ENCODE measurements around the gene DSCAML1. TPM values are rescaled to one million over a fixed set of nuclear protein-coding genes. Genes with fewer than 3 reads are reported as not detected.
"Not testable (repeated sequence)": the region's sequence is repeated elsewhere in the genome, so short reads cannot be mapped to it uniquely, and the experiment has no call there.

The DSCAML1 gene
- total RNA-seq, 2 donors from 2014 or later: 2.5 to 5.0 TPM

- no peak for ATAC-seq
- no peaks in the 10 kb centered on the region for H3K9me3 Mint-ChIP-seq
Observed at GRCh38 chr11:117414724-117415123, 382.3 kb downstream of the DSCAML1 start.

GRCh38 chr11:117413616-117414015 lies 383.4 kb downstream of the DSCAML1 start:
- DNase-seq (ENCODE audit: low spot score in 2 of 2) (no peak), ATAC-seq (no peak)
- H3K36me3 Mint-ChIP-seq: peaks cover 0 to 3% of the 10 kb centered on the region in 2 donors
- H3K9me3 Mint-ChIP-seq: no peaks in the 10 kb centered on the region
- no peak overlapping the region for H3K27ac Mint-ChIP-seq

More at GRCh38 chr11:117414724-117415123, 382.3 kb downstream of the DSCAML1 start:
- no peak overlapping the region for H3K27ac Mint-ChIP-seq
- no peaks in the 10 kb centered on the region for H3K36me3 Mint-ChIP-seq
- no peak for DNase-seq (ENCODE audit: low spot score in 2 of 2)

GRCh38 chr11:117412653-117413275 lies 384.3 kb downstream of the DSCAML1 start:
- DNase-seq (ENCODE audit: low spot score in 2 of 2): no peak
- no peak for ATAC-seq
- Mint-ChIP-seq H3K27ac (peak overlapping the region in 1 of 2 donors; percentile 16), H3K9me3 (no peaks in the 10 kb centered on the region), H3K36me3 (peaks cover 2 to 7% of the 10 kb centered on the region in 2 donors)

GRCh38 chr11:117412176-117412575 lies 384.8 kb downstream of the DSCAML1 start:
- Mint-ChIP-seq H3K27ac (no peak overlapping the region), H3K9me3 (no peaks in the 10 kb centered on the region), H3K36me3 (peaks cover 4 to 7% of the 10 kb centered on the region in 2 donors)
- ATAC-seq (no peak), DNase-seq (ENCODE audit: low spot score in 2 of 2) (no peak)

- DNase-seq (ENCODE audit: low spot score in 2 of 2): no peak
- Mint-ChIP-seq H3K9me3 (no peaks in the 10 kb centered on the region), H3K27ac (peak overlapping the region in 1 of 2 donors; percentile 66), H3K36me3 (peaks cover 4 to 7% of the 10 kb centered on the region in 2 donors)
- ATAC-seq: no peak
Observed at GRCh38 chr11:117411736-117412135, 385.3 kb downstream of the DSCAML1 start.

- Mint-ChIP-seq H3K9me3 (peaks cover under 1 to 1% of the 10 kb centered on the region in 2 donors), H3K27ac (peak overlapping the region in 1 of 2 donors; percentile 36), H3K36me3 (peaks cover 6 to 12% of the 10 kb centered on the region in 2 donors)
- DNase-seq (ENCODE audit: low spot score in 2 of 2): no peak
- no peak for ATAC-seq
Observed at GRCh38 chr11:117410861-117411710, 385.9 kb downstream of the DSCAML1 start.

GRCh38 chr11:117410238-117410637 lies 386.8 kb downstream of the DSCAML1 start:
- peak overlapping the region in 1 of 2 donors; percentile 26 for H3K27ac Mint-ChIP-seq
- ATAC-seq (no peak), DNase-seq (ENCODE audit: low spot score in 2 of 2) (no peak)
- H3K36me3 Mint-ChIP-seq: peaks cover 15 to 20% of the 10 kb centered on the region in 2 donors
- peaks cover 7 to 10% of the 10 kb centered on the region in 2 donors for H3K9me3 Mint-ChIP-seq

- DNase-seq (ENCODE audit: low spot score in 2 of 2): no peak
- H3K36me3 Mint-ChIP-seq: peaks cover 18 to 25% of the 10 kb centered on the region in 2 donors
- H3K27ac Mint-ChIP-seq: peak overlapping the region in 1 of 2 donors; percentile 26
- H3K9me3 Mint-ChIP-seq: peaks cover 7 to 11% of the 10 kb centered on the region in 2 donors
- no peak for ATAC-seq
Observed at GRCh38 chr11:117409511-117409910, 387.5 kb downstream of the DSCAML1 start.

- DNase-seq (ENCODE audit: low spot score in 2 of 2) (no peak), ATAC-seq (no peak)
- peaks cover 29 to 36% of the 10 kb centered on the region in 2 donors for H3K36me3 Mint-ChIP-seq
Observed at GRCh38 chr11:117408356-117408755, 388.7 kb downstream of the DSCAML1 start.

GRCh38 chr11:117407016-117407415 lies 390.0 kb downstream of the DSCAML1 start:
- Mint-ChIP-seq H3K9me3 (peaks cover 7 to 17% of the 10 kb centered on the region in 2 donors), H3K27ac (no peak overlapping the region), H3K36me3 (peaks cover 41 to 50% of the 10 kb centered on the region in 2 donors)
- ATAC-seq: no peak
- no peak for DNase-seq (ENCODE audit: low spot score in 2 of 2)

More at GRCh38 chr11:117408356-117408755, 388.7 kb downstream of the DSCAML1 start:
- no peak overlapping the region for H3K27ac Mint-ChIP-seq
- H3K9me3 Mint-ChIP-seq: peaks cover 7 to 17% of the 10 kb centered on the region in 2 donors

GRCh38 chr11:117405898-117406297 lies 391.1 kb downstream of the DSCAML1 start:
- H3K27ac Mint-ChIP-seq; ATAC-seq; DNase-seq (ENCODE audit: low spot score in 2 of 2): not testable (repeated sequence)
- peaks cover 7 to 17% of the 10 kb centered on the region in 2 donors for H3K9me3 Mint-ChIP-seq
- H3K36me3 Mint-ChIP-seq: peaks cover 43 to 54% of the 10 kb centered on the region in 2 donors

GRCh38 chr11:117399100-117399840 lies 397.7 kb downstream of the DSCAML1 start:
- ATAC-seq; H3K27ac Mint-ChIP-seq; H3K9me3 Mint-ChIP-seq; DNase-seq (ENCODE audit: low spot score in 2 of 2): not testable (repeated sequence)
- peaks cover 47 to 87% of the 10 kb centered on the region in 2 donors for H3K36me3 Mint-ChIP-seq

GRCh38 chr11:117398618-117399017 lies 398.4 kb downstream of the DSCAML1 start:
- not testable (repeated sequence) for DNase-seq (ENCODE audit: low spot score in 2 of 2); H3K9me3 Mint-ChIP-seq; H3K27ac Mint-ChIP-seq; ATAC-seq
- peaks cover 40 to 80% of the 10 kb centered on the region in 2 donors for H3K36me3 Mint-ChIP-seq

GRCh38 chr11:117396970-117397369 lies 400.0 kb downstream of the DSCAML1 start:
- Mint-ChIP-seq H3K36me3 (peaks cover 26 to 64% of the 10 kb centered on the region in 2 donors), H3K9me3 (peaks cover 0 to 3% of the 10 kb centered on the region in 2 donors), H3K27ac (no peak overlapping the region)
- no peak for ATAC-seq
- no peak for DNase-seq (ENCODE audit: low spot score in 2 of 2)

GRCh38 chr11:117395476-117395875 lies 401.5 kb downstream of the DSCAML1 start:
- DNase-seq (ENCODE audit: low spot score in 2 of 2): no peak
- peaks cover 31 to 58% of the 10 kb centered on the region in 2 donors for H3K36me3 Mint-ChIP-seq
- ATAC-seq: no peak
- no peak overlapping the region for H3K27ac Mint-ChIP-seq
- H3K9me3 Mint-ChIP-seq: peaks cover 0 to 3% of the 10 kb centered on the region in 2 donors

GRCh38 chr11:117394221-117394925 lies 402.6 kb downstream of the DSCAML1 start:
- Mint-ChIP-seq H3K36me3 (peaks cover 32 to 47% of the 10 kb centered on the region in 2 donors), H3K27ac (no peak overlapping the region), H3K9me3 (peaks cover 0 to 3% of the 10 kb centered on the region in 2 donors)
- ATAC-seq: no peak
- no peak for DNase-seq (ENCODE audit: low spot score in 2 of 2)

Data from activated naive CD4-positive, alpha-beta T cell treated with anti-CD3 and anti-CD28 coated beads, Interleukin-2, amount 50 U/mL, for 72 hours (primary cell).